Pancreas (tissue), 10 donors: Measurements from ENCODE around the gene ALDH4A1. TPM values are rescaled to one million over a fixed set of nuclear protein-coding genes. Genes with fewer than 3 reads are reported as not detected.

Experiments
- ATAC-seq, 4 donors: fragments of 200-7000 bp; cut with Tn5 transposase; one replicate each; pipeline versions ENCODE4 v1.8.0 to v1.9.1; 2020; ENCODE audit warnings: mild to moderate bottlenecking in 4 of 4, moderate library complexity in 4 of 4
- DNase-seq, 6 donors: peaks; one replicate each; pipeline ENCODE4 v3.0.0-alpha.2; 2020
- FAIRE-seq: peaks from 2 replicates; lab custom pipeline; 2012; peaks lifted over from hg19 to GRCh38; lab: Jason Lieb, UNC
- H3K27ac ChIP-seq, 4 donors: fragments of 200-600 bp; sonication (generic); 1 replicate in 3 of 4; 2 replicates in 1 of 4; pipeline versions ENCODE4 v1.5.0 to v1.8.0; 2020
- H3K27me3 ChIP-seq, 4 donors: fragments of 200-600 bp; one replicate each; pipeline ENCODE4 v1.8.0; 2021
- H3K36me3 ChIP-seq, 3 donors: fragments of 200-600 bp; sonication (generic) in 1 of 3; one replicate each; pipeline versions ENCODE4 v1.5.0 to v1.8.0; 2020 to 2021
- H3K4me1 ChIP-seq, 3 donors: fragments of 200-600 bp; one replicate each; pipeline ENCODE4 v1.8.0; 2021
- H3K4me3 ChIP-seq, 4 donors: fragments of 200-600 bp; sonication (generic) in 2 of 4; one replicate each; pipeline versions ENCODE4 v1.5.0 to v1.8.0; 2020 to 2021
- H3K9me3 ChIP-seq, 4 donors: fragments of 200-600 bp; one replicate each; pipeline ENCODE4 v1.8.0; 2021
- CTCF ChIP-seq, 4 donors: fragments of 200-600 bp; sonication (generic) in 3 of 4; IDR thresholded peaks; one replicate each; pipeline versions ENCODE4 v1.5.0 to v1.8.0; 2021; ENCODE audit warnings: antibody characterized with exemption in 4 of 4
- WGBS, 2 donors: extraction: QIAGEN DNeasy Blood & Tissue Kit; methylation state at CpG; one replicate each; pipeline ENCODE4 v1.1.7; 2013; 5-methylcytosine and 5-hydroxymethylcytosine counted together
- intact Hi-C, 3 donors: fragments of 100-400 bp; cut with DNase I; formaldehyde crosslinking; loops; one replicate each; pipeline versions ENCODE4 v1.11.1 to v1.14.2; 2022
- polyA plus RNA-seq, 2 donors: library from polyadenylated mRNA; stranded (reverse); fragments of 200-250 nt; gene quantifications; one replicate each; pipeline ENCODE4 v1.2.3, GENCODE V29; 2013
- total RNA-seq, 6 donors: library from RNA; stranded (reverse); fragmentation: NEBNext Ultra II Directional in 4 of 6; extraction: Animal tissue kit (Norgen Biotek cat#: 25700) in 4 of 6; gene quantifications; one replicate each; pipeline versions ENCODE4 v1.2.1 to v1.2.4, GENCODE V29; 2021 to 2023
- donor health status: healthy with polysubstance abuse.
- donor health status: DM: no; HTN: no; CAD: no; lungs with moderate emphysema.
- donor health status: DM: no; HTN: no; CAD: no.
- donor health status: control.
- donor health status: control.
- donor health status: Bipolar disorder and iron deficiency.
- donor health status: DM: yes; HTN: yes; CAD: no.
- donor health status: DM: no; HTN: no; CAD: no.
- donor health status: DM: no; HTN: no; CAD: no.
- donor health status: DM: yes; HTN: yes; CAD: no.

ALDH4A1 gene
- total and polyA plus RNA-seq, 8 donors = 1.4 to 7.6 (median 4.4) TPM

GRCh38 chr1:18919197-18919905 is 17.0 kb upstream of the ALDH4A1 start:
- TF ChIP-seq CTCF (IDR thresholded peaks at IDR 0.05) = no peak
- DNase-seq = no peak
- peaks cover 8 to 23% (median 21%) of the 10 kb centered on the region in 3 donors for H3K4me1 ChIP-seq
- no peak for ATAC-seq
- no peak for FAIRE-seq
- H3K9me3 ChIP-seq = no peaks in the 10 kb centered on the region
- H3K36me3 ChIP-seq = peaks cover 0 to 42% (median 12%) of the 10 kb centered on the region in 3 donors
- intact Hi-C loops = loop anchor here in 1 of 3 donors (10.0 kb wide), 1 partner anchor 175 kb away; no protein-coding TSS in a partner anchor
- no peak overlapping the region for H3K4me3 ChIP-seq
- WGBS, 2 donors = 86 to 88% methylated on average over 31 of the region's 31 CpGs
- no peak overlapping the region for H3K27ac ChIP-seq
- no peaks in the 10 kb centered on the region for H3K27me3 ChIP-seq

GRCh38 chr1:18918417-18918816 is 16.1 kb upstream of the ALDH4A1 start:
- H3K4me1 ChIP-seq = peaks cover 8 to 16% (median 11%) of the 10 kb centered on the region in 3 donors
- TF ChIP-seq CTCF (IDR thresholded peaks at IDR 0.05) = no peak
- no peak overlapping the region for H3K4me3 ChIP-seq
- no peak for ATAC-seq
- H3K27ac ChIP-seq = no peak overlapping the region
- peaks cover 0 to 42% (median 12%) of the 10 kb centered on the region in 3 donors for H3K36me3 ChIP-seq
- H3K27me3 ChIP-seq = no peaks in the 10 kb centered on the region
- 94% methylated on average over 14 of the region's 14 CpGs for WGBS, 2 donors
- H3K9me3 ChIP-seq = no peaks in the 10 kb centered on the region
- DNase-seq = no peak
- intact Hi-C loops = loop anchor here in 1 of 3 donors (10.0 kb wide), 1 partner anchor 176 kb away; no protein-coding TSS in a partner anchor
- no peak for FAIRE-seq

GRCh38 chr1:18917071-18917799 is 14.9 kb upstream of the ALDH4A1 start:
- Histone ChIP-seq H3K4me1 (peaks cover 0 to 5% (median 0%) of the 10 kb centered on the region in 3 donors), H3K27me3 (no peaks in the 10 kb centered on the region), H3K27ac (no peak overlapping the region), H3K36me3 (peaks cover 0 to 42% (median 12%) of the 10 kb centered on the region in 3 donors), H3K9me3 (no peaks in the 10 kb centered on the region), H3K4me3 (no peak overlapping the region)
- intact Hi-C loops = loop anchor here in 1 of 3 donors (10.0 kb wide), 1 partner anchor 178 kb away; no protein-coding TSS in a partner anchor
- no peak for TF ChIP-seq CTCF (IDR thresholded peaks at IDR 0.05)
- DNase-seq (no peak), ATAC-seq (no peak), FAIRE-seq (no peak)
- 90% methylated on average over 30 of the region's 30 CpGs for WGBS, 2 donors

- peaks cover 0 to 50% (median 24%) of the 10 kb centered on the region in 3 donors for H3K36me3 ChIP-seq
- no peak for TF ChIP-seq CTCF (IDR thresholded peaks at IDR 0.05)
- no peaks in the 10 kb centered on the region for H3K27me3 ChIP-seq
- DNase-seq (no peak), FAIRE-seq (no peak), ATAC-seq (no peak)
- no peaks in the 10 kb centered on the region for H3K9me3 ChIP-seq
- intact Hi-C loops = loop anchor here in 1 of 3 donors (10.0 kb wide), 1 partner anchor 179 kb away; no protein-coding TSS in a partner anchor
- H3K27ac ChIP-seq = no peak overlapping the region
- no peaks in the 10 kb centered on the region for H3K4me1 ChIP-seq
- 92 to 94% methylated on average over 7 of the region's 7 CpGs for whole genome bisulfite sequencing, 2 donors
- no peak overlapping the region for H3K4me3 ChIP-seq
These were observed 13.0 kb upstream of the ALDH4A1 start for GRCh38 chr1:18915341-18915740.
